Sigmoid colon (tissue), 7 donors: Measurements from ENCODE around the gene FSD2. TPM values are rescaled to one million over a fixed set of nuclear protein-coding genes. Genes with fewer than 3 reads are reported as not detected.

Experiments used
- DNase-seq: peaks from one replicate; pipeline ENCODE4 v3.0.0-alpha.2; 2019
- H3K27ac ChIP-seq, 4 donors: fragments of 200-600 bp; sonication (generic); one replicate each; pipeline ENCODE4 v1.5.1; 2016 to 2019; ENCODE audit warnings: mild to moderate bottlenecking in 1 of 4
- H3K27me3 ChIP-seq, 3 donors: fragments of 200-600 bp; sonication (generic); one replicate each; pipeline ENCODE4 v1.5.1; 2019; ENCODE audit warnings: mild to moderate bottlenecking in 1 of 3
- H3K36me3 ChIP-seq, 4 donors: fragments of 200-600 bp; sonication (generic); one replicate each; pipeline ENCODE4 v1.5.1; 2016 to 2019
- H3K4me1 ChIP-seq, 4 donors: fragments of 200-600 bp; sonication (generic); one replicate each; pipeline ENCODE4 v1.5.1; 2017 to 2019
- H3K4me3 ChIP-seq, 4 donors: fragments of 200-600 bp; sonication (generic); one replicate each; pipeline ENCODE4 v1.5.1; 2017 to 2019; ENCODE audit warnings: mild to moderate bottlenecking in 2 of 4, moderate library complexity in 1 of 4
- H3K9me3 ChIP-seq, 4 donors: fragments of 200-600 bp in 3 of 4; sonication (generic) in 3 of 4; one replicate each; pipeline versions ENCODE4 v1.5.1 to v1.6.1; 2013 to 2019
- EP300 ChIP-seq, 4 donors: sonication (generic); formaldehyde crosslinking; IDR thresholded peaks; one replicate each; pipeline ENCODE4 v1.6.1; 2017; ENCODE audit warnings: antibody characterized with exemption in 4 of 4
- POLR2A ChIP-seq, 2 donors: fragments of 450-650 bp; IDR thresholded peaks; one replicate each; pipeline ENCODE4 v1.6.1; 2016; ENCODE audit warnings: antibody characterized with exemption in 2 of 2, mild to moderate bottlenecking in 2 of 2, moderate library complexity in 2 of 2
- POLR2AphosphoS5 ChIP-seq, 4 donors: sonication (generic); formaldehyde crosslinking; IDR thresholded peaks; one replicate each; pipeline ENCODE4 v1.6.1; 2017; ENCODE audit warnings: antibody characterized with exemption in 4 of 4
- WGBS, 2 donors: extraction: QIAGEN DNeasy Blood & Tissue Kit; methylation state at CpG; one replicate each; pipeline ENCODE4 v1.1.7; 2013; 5-methylcytosine and 5-hydroxymethylcytosine counted together
- intact Hi-C: fragments of 100-400 bp; cut with DNase I; formaldehyde crosslinking; loops from one replicate; pipeline ENCODE4 v1.15.1; 2023
- polyA plus RNA-seq, 3 donors: library from polyadenylated mRNA; stranded (reverse); fragments of 200-250 nt; gene quantifications; one replicate each; pipeline ENCODE4 v1.2.3, GENCODE V29; 2013
- total RNA-seq, 4 donors: library from RNA; depleted of rRNA; stranded (reverse); fragments of >200 nt; gene quantifications; one replicate each; pipeline ENCODE4 v1.1.0, GENCODE V29; 2016
- TF ChIP-seq, protein P1 (sequence below), 4 experiments: fragments of 450-650 bp in 3 of 4; fragments of 200-600 bp in 1 of 4; IDR thresholded peaks; one replicate each; pipeline ENCODE4 v1.5.1; 2016 to 2019; ENCODE audit warnings: antibody characterized with exemption in 4 of 4, mild to moderate bottlenecking in 3 of 4, moderate library complexity in 2 of 4
- donor health status: healthy with polysubstance abuse.
- donor health status: Bipolar disorder and iron deficiency.
- donor health status: healthy.

The FSD2 gene
- total and polyA plus RNA-seq, 7 donors, result not detected

DNA sequence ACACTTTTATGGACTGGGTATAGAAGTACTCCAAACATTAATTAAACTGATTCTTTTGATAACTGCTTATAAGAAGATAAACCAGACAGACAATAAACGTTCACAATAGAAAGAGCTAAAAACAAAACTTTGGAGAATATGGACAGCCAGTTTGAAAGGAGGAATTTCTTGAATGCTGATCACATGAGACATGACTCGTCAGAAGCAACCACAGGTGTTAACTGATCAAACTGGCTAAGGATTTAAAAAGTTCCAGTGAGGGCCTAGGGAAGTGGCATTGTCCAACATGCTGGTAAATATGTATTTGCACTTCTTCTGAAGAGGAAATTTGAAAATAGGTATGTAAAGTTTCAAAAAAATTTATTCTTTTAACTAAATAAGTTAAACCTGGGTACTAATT is 66.8 kb downstream of the FSD2 start:
- H3K27ac ChIP-seq, result no peak overlapping the region
- H3K27me3 ChIP-seq, result no peaks in the 10 kb centered on the region
- no peak for TF ChIP-seq POLR2A (IDR thresholded peaks at IDR 0.05)
- TF ChIP-seq EP300 (IDR thresholded peaks at IDR 0.05), result no peak
- TF ChIP-seq, protein P1, sequence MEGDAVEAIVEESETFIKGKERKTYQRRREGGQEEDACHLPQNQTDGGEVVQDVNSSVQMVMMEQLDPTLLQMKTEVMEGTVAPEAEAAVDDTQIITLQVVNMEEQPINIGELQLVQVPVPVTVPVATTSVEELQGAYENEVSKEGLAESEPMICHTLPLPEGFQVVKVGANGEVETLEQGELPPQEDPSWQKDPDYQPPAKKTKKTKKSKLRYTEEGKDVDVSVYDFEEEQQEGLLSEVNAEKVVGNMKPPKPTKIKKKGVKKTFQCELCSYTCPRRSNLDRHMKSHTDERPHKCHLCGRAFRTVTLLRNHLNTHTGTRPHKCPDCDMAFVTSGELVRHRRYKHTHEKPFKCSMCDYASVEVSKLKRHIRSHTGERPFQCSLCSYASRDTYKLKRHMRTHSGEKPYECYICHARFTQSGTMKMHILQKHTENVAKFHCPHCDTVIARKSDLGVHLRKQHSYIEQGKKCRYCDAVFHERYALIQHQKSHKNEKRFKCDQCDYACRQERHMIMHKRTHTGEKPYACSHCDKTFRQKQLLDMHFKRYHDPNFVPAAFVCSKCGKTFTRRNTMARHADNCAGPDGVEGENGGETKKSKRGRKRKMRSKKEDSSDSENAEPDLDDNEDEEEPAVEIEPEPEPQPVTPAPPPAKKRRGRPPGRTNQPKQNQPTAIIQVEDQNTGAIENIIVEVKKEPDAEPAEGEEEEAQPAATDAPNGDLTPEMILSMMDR (IDR thresholded peaks at IDR 0.05), result no peak
- no peak for TF ChIP-seq POLR2AphosphoS5 (IDR thresholded peaks at IDR 0.05)
- 70 to 79% methylated on average over 2 of the region's 2 CpGs for WGBS, 2 donors
- peaks cover 0 to 7% (median 0%) of the 10 kb centered on the region in 4 donors for H3K36me3 ChIP-seq
- intact Hi-C loops, result no loop called here
- H3K9me3 ChIP-seq, result no peaks in the 10 kb centered on the region
- H3K4me3 ChIP-seq, result no peak overlapping the region
- no peaks in the 10 kb centered on the region for H3K4me1 ChIP-seq
- no peak for DNase-seq

DNA sequence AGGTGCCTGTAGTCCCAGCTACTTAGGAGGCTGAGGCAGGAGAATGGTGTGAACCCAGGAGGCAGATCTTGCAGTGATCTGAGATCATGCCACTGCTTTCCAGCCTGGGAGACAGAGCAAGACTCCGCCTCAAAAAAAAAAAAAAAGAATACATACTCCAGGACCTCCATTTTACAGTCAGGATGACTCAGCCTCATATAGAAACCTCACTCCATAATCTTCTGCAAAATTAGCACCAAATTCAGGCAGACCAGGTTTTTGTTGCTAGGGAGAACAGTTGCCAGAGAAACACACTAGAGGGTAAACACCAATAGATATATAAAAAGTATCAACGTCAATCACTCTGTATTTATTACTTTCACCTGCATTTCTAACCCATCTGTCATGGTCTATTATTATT is 67.9 kb downstream of the FSD2 start:
- TF ChIP-seq EP300 (IDR thresholded peaks at IDR 0.05) (no peak), POLR2A (IDR thresholded peaks at IDR 0.05) (no peak), POLR2AphosphoS5 (IDR thresholded peaks at IDR 0.05) (no peak)
- TF ChIP-seq, protein P1 (IDR thresholded peaks at IDR 0.05), result no peak
- H3K36me3 ChIP-seq, result peaks cover 0 to 7% (median 0%) of the 10 kb centered on the region in 4 donors
- H3K27ac ChIP-seq, result no peak overlapping the region
- intact Hi-C loops, result no loop called here
- H3K4me1 ChIP-seq, result no peaks in the 10 kb centered on the region
- no peaks in the 10 kb centered on the region for H3K9me3 ChIP-seq
- H3K4me3 ChIP-seq, result no peak overlapping the region
- no peaks in the 10 kb centered on the region for H3K27me3 ChIP-seq
- WGBS, 2 donors, result 65 to 85% methylated on average over 2 of the region's 2 CpGs
- no peak for DNase-seq

GRCh38 chr15:82731527-82731926 is 74.3 kb downstream of the FSD2 start:
- no peaks in the 10 kb centered on the region for H3K9me3 ChIP-seq
- TF ChIP-seq POLR2A (IDR thresholded peaks at IDR 0.05), result no peak
- TF ChIP-seq POLR2AphosphoS5 (IDR thresholded peaks at IDR 0.05), result no peak
- TF ChIP-seq EP300 (IDR thresholded peaks at IDR 0.05), result no peak
- TF ChIP-seq, protein P1 (IDR thresholded peaks at IDR 0.05), result no peak
- no peaks in the 10 kb centered on the region for H3K36me3 ChIP-seq
- DNase-seq, result no peak
- no peak overlapping the region for H3K4me3 ChIP-seq
- intact Hi-C loops, result no loop called here
- 84 to 94% methylated on average over 2 of the region's 2 CpGs for WGBS, 2 donors
- no peak overlapping the region for H3K27ac ChIP-seq
- no peaks in the 10 kb centered on the region for H3K27me3 ChIP-seq
- H3K4me1 ChIP-seq, result no peaks in the 10 kb centered on the region

DNA sequence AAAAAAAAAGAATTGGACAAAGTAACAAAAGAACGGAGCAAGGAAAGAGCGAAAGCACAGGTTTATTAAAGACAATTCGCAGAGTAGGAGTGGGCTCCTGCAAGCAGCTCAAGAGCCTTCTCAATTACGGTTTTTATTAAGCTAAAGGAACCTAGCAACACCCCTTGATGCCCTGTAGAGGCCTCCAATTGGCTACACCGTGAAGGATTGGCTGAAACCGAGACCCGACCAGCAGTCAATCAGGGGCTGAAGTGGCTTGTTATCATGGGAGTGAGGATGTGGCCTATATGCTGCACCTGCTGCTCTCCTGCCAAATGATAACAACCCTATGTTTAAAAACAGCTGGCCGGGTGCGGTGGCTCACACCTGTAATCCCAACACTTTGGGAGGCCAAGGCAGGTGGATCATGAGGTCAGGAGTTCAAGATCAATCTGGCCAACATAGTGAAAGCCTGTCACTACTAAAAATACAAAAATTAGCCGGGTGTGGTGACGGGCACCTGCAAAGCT is 75.8 kb downstream of the FSD2 start:
- no peaks in the 10 kb centered on the region for H3K36me3 ChIP-seq
- 94% methylated on average over 11 of the region's 11 CpGs for WGBS, 2 donors
- intact Hi-C loops, result no loop called here

More for the DNA sequence above, 75.8 kb downstream of the FSD2 start:
- TF ChIP-seq, protein P1 (IDR thresholded peaks at IDR 0.05), result no peak
- no peak for TF ChIP-seq POLR2A (IDR thresholded peaks at IDR 0.05)
- no peak for TF ChIP-seq POLR2AphosphoS5 (IDR thresholded peaks at IDR 0.05)
- no peak for TF ChIP-seq EP300 (IDR thresholded peaks at IDR 0.05)
- Histone ChIP-seq H3K27ac (no peak overlapping the region), H3K9me3 (no peaks in the 10 kb centered on the region), H3K4me1 (no peaks in the 10 kb centered on the region), H3K4me3 (no peak overlapping the region), H3K27me3 (no peaks in the 10 kb centered on the region)
- DNase-seq, result no peak
